GM21576 (cell line): Measurements from ENCODE around the gene FBXO5.
"Not testable (repeated sequence)": the region's sequence is repeated elsewhere in the genome, so short reads cannot be mapped to it uniquely, and the experiment has no call there.

Source experiments
- ATAC-seq: cut with Tn5 transposase; IDR thresholded peaks from one replicate; pipeline ENCODE4 v1.9.1; 2021; ENCODE audit warnings: mild to moderate bottlenecking, moderate library complexity; ENCODE audit not compliant: unreplicated experiment

The FBXO5 gene

DNA sequence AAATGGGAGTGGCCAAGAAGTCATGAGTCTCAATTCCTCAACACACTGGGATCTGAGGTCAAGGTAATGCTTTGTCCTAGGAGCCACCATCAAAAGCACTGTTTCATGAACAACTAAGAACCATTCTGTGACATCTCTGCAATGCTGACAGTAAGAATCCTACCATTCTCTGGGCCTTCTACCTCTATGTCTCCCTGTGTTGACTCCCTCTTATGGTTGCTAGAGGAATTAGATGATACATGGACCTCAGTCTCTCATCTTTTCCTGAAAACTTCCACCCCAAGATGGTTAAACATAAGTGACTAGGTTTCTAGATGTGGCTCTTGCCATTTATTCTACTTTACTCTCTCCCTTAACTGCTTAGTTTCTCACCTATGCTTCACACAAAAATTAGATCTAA lies 10.6 kb upstream of the FBXO5 start:
- no peak for ATAC-seq

- ATAC-seq = no peak
Observed at GRCh38 chr6:152986978-152987377, 4.1 kb upstream of the FBXO5 start.

DNA sequence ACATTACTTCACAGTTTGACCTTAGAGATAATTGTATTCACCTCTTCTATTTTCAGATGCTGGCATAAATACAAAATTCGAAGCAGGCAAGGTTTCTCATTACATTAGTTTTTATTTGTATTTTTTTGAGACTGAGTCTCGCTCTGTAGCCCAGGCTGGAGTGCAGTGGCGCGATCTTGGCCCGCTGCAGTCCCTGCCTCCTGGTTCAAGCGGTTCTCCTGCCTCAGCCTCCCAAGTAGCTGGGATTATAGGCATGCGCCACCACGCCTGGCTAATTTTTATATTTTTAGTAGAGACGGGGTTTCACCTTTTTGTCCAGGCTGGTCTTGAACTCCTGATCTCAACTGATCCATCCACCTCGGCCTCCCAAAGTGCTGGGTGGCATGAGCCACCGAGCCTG lies 2.5 kb upstream of the FBXO5 start:
- ATAC-seq = not testable (repeated sequence)

DNA sequence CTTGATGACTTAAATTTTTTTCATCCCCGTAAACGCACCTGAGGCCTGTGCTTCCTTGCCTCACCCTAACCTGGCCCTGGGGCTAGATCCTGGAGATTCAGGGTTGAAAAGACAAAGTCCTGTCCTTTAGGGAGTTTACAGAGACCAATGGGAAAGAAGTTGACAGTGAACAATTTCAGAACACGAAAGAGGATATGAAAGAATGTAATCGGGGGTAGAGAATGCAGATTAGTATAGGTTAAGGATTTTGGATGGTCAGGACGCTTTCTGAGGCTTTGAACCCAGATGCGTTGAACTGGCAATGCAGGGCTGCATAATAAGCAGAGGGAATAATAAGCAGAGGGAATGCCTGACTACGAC lies 1.7 kb upstream of the FBXO5 start:
- ATAC-seq = peak; percentile 30

DNA sequence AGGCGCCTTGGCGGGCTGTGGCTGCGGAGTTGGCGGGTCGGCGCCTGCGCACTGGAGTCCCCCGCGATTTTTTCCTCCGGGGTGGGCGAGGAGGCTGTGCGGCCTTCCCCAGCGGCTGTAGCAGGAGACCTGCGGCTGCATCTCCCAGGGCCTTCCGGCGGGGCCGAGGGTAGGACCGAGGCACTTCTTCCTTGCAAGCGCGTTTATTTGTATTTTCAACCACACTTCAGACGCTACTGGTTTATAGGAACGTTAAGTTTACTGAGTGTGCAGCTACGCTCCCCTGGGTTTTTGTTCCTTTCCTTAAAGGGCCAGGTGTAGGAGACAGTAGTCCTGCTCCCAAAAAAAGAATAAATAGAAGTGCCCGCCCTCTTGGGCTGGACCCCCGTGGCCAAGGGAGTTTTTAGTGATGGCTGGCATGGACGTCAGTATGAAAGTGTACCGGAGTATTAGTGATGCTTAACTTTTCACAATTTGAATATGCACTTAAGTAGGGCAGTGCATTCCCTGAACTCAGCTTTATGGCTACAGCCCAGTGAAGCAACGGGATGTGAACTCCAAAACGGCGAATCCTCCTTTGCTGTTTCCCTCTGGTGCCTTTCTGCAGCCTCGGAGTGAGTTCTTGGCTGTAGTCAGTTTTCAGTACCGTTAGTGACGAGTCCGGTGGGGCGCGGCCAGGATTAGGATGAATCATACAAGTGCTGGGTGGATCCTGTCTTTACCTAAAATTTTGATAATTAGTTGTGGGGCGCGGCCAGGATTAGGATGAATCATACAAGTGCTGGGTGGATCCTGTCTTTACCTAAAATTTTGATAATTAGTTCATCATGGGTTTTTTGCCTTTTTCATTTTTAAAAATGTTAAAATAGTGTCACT lies 1.0 kb upstream of the FBXO5 start:
- ATAC-seq = peak; percentile 16

DNA sequence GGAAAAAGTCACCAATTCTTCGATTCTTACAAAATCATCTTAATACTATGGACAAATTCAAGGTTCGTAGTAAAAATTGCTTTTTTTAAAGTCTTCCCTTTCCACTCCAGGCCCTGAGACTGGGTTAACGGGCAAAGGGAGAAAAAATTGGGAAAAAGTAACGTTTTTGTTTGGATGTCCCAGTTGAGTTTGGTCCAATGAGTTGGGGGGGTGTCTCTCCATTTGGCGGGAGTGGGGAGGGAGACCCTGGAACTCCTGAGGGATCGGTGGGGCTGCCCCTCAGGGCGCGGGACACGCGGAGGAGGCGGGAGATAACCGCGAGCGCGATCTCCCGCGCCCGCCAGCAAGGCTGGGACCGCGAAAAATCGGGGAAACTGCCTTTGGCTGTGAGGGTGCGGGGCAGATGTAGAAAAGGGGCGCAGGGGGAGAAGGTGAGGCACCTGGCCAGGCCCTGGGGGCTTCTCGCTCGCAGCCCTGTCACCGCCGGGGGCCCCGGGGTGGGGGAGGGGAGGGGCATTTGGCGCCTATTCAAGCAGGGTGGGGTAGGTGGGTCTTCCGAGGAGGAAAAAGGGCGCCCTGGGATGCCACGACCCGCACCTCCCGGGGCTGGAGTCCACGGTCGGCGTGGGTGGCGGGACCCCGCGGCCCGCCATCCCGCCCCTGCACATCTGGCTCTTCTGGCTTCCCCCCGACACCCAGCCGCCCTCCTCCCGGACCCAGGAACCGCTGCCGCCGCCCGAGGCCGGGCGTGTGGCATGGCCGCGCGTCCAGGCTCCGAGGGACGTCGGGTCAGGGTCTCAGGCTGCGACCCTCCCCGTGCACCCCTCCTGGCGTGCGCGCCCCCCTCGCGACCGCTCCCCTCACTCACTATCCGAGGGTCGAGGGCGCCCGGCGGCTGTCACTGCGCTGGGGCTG lies 595 bp downstream of the FBXO5 start:
- ATAC-seq = no peak

DNA sequence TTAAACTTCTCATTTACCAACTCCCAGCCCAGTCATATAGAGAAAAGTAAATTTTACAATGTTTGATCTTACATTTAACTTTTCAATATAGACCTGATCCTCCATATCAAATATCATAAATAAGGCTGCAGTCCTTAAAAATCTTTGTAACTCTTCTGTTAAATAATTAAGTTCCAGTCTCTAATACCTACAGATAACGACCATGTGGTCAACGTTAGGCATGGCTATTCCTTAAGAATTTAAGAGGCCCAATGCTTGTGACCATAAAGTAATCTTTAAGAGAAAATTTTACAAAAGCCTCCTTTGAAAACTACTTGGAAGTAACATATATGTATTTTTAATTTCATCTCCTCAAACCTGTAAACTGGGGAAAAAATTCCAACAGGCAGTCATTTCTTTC lies 1.6 kb downstream of the FBXO5 start:
- ATAC-seq = no peak

- ATAC-seq = no peak
Observed at GRCh38 chr6:152980656-152981055, 2.2 kb downstream of the FBXO5 start.

GRCh38 chr6:152979116-152979515 lies 3.7 kb downstream of the FBXO5 start:
- no peak for ATAC-seq

DNA sequence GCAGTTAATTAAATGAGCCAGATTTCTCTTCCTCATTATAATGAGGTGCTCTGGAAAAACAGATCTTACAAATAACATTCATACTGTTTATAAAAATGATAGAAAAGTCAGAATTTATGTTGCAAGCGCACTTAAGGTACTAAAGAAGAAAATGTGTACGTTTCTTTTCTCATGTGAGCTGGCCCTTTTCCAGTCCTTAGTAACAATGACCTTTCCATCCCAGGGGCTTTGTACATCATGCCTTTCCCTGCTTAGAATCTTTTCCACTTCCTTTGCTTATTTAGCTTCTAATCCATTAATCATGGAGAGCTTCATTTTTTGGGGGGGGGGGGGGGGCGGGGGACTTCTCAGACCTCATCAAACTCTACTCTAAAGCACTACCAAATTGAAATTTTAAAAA lies 4.8 kb downstream of the FBXO5 start:
- ATAC-seq = no peak

- no peak for ATAC-seq
Observed at GRCh38 chr6:152977556-152977955, 5.3 kb downstream of the FBXO5 start.

DNA sequence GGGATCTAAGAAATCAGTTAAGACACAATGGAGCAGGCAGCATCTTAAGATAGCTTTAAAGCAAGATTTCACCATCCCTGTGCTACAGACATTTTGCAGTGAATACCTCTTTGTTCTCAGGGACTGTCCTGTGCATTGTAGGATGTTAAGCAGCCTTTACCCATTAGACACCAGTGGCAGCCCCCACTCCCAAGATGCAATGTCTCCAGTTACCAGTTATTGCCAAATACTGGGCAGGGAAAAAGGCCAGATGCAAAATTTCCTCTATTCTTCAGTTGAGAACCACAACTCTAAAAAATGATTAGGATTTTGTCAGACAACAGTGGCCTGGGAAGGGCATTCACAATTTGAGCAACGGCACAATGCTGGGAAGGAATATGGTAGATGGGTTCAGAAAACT lies 6.1 kb downstream of the FBXO5 start:
- ATAC-seq = no peak

DNA sequence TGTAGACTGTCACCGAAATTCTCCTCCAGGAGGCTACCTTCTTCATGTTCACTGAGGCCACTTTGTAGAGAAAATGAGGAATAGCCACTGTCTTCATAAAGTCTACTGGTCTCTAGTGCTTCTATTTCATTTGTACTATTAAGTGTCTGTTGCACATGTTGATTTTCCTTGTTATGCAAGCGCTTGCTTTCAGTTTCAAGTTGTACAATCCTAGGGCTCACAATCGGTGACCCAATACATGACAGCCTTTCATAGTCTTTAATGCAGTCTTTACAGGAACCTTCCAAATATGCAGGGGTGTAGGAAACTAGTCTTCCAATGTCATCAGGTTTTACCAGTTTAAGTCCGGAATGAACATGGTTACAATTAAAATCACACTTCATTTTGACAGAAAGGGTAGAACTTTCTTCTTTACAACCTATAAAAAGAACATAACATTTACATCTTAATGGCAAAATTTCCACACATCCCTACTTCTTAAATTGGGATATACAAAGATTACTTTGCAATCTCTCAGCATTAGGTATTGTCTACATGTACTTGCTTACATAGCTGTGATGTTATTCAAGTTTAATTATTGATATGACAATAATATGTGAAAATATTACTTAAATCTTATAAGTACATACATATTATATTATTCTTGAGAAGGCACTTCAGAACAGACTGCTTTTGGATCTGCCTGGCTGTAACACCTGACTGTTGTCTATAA lies 7.5 kb downstream of the FBXO5 start:
- no peak for ATAC-seq

GRCh38 chr6:152973916-152974315 lies 8.9 kb downstream of the FBXO5 start:
- ATAC-seq = no peak

- ATAC-seq = no peak
Observed at GRCh38 chr6:152969688-152970418, 13.0 kb downstream of the FBXO5 start.

DNA sequence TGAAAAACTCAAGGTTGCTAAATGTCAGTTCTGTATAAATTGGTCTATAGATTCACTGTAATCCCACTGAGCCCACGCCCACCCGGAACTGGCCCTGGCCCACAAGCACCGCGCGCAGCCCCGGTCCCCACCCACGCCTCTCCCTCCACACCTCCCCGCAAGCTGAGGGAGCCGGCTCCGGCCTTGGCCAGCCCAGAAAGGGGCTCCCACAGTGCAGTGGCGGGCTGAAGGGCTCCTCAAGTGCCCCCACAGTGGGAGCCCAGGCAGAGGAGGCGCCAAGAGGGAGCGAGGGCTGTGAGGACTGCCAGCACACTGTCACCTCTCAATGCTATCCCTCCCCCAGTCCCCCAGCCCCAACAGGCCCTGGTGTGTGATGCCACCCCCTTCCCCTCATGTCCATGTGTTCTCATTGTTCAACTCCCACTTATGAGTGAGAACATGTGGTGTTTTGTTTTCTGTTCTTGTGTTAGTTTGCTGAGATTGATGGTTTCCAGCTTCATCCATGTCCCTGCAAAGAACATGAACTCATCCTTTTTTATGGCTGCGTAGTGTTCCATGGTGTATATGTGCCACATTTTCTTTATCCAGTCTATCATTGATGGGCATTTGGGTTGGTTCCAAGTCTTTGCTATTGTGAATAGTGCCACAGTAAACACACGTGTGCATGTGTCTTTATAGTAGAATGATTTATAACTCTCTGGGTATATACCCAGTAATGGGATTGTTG lies 16.5 kb downstream of the FBXO5 start:
- ATAC-seq = not testable (repeated sequence)

GRCh38 chr6:152959333-152959732 lies 23.5 kb downstream of the FBXO5 start:
- ATAC-seq = no peak

DNA sequence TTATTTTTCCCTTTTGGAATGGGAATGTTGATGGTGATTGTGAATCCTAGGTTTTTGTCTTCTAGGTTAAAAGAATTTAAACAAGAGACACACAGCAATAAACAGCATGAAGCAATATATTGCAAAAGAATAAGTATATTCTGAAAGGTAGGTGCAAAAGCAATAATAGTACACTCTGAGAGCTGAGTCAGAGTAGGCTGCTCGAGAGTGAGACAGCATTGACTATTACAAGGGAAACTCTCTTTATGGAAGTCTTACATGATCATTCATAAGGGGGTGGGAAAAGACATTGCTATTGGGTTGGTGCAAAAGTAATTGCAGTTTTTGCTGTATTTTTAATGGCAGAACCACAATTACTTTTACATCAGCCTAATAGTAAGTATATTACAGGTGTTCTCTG lies 25.0 kb downstream of the FBXO5 start:
- no peak for ATAC-seq

DNA sequence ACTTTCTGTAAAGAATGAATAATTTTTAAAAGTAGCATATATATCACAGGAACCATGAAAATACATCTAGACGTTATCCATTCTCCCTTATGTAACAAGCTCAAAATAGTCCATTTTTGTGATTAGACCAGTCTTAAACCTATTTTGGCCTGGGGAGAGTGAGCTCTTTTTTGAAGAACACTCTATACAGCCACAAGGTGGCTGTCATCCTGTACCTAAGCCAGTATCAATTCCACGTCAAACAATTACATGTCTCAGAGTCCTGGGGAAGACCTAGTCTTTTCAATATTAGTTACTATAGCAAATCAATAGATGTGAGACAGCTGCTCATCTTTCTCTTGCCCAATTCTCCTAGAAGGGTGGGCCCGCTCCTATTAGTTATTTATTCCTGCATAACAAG lies 28.4 kb downstream of the FBXO5 start:
- no peak for ATAC-seq
